Esophagus muscularis mucosa (tissue), 3 donors: ENCODE results near the gene SH3BP4.

Source experiments
- POLR2A ChIP-seq: fragments of 450-650 bp; IDR thresholded peaks from one replicate; pipeline ENCODE4 v1.6.1; 2017; ENCODE audit warnings: antibody characterized with exemption, moderate library complexity, mild to moderate bottlenecking, low read depth
- POLR2AphosphoS5 ChIP-seq, 2 donors: sonication (generic); formaldehyde crosslinking; IDR thresholded peaks; one replicate each; pipeline ENCODE4 v1.6.1; 2017; ENCODE audit warnings: antibody characterized with exemption in 2 of 2
- TF ChIP-seq, protein P1 (sequence below), 3 experiments: fragments of 200-600 bp in 2 of 3; fragments of 450-650 bp in 1 of 3; sonication (generic) in 2 of 3; IDR thresholded peaks; one replicate each; pipeline ENCODE4 v1.5.1; 2017 to 2019; ENCODE audit warnings: antibody characterized with exemption in 3 of 3, mild to moderate bottlenecking in 2 of 3, moderate library complexity in 1 of 3

DNA sequence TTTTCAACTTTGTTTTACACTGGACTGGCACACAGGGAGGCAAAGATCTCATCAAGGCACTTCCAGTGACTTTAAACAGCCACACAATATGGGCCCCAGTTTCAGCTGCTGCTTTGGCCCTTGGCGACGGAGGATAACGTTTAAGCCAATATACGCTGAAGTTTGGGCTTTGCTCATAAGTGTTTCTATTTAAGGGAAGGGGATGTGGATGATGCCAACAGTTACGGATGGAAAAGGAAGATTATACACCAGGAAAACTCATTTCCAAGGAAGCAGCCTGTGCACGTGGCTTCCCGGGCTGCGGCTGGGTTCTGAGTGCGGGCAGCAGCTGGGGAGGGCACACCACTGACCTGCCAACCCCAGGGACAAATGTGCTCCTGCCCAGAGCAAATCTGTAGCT lies 151.1 kb downstream of the SH3BP4 start:
- TF ChIP-seq, protein P1, sequence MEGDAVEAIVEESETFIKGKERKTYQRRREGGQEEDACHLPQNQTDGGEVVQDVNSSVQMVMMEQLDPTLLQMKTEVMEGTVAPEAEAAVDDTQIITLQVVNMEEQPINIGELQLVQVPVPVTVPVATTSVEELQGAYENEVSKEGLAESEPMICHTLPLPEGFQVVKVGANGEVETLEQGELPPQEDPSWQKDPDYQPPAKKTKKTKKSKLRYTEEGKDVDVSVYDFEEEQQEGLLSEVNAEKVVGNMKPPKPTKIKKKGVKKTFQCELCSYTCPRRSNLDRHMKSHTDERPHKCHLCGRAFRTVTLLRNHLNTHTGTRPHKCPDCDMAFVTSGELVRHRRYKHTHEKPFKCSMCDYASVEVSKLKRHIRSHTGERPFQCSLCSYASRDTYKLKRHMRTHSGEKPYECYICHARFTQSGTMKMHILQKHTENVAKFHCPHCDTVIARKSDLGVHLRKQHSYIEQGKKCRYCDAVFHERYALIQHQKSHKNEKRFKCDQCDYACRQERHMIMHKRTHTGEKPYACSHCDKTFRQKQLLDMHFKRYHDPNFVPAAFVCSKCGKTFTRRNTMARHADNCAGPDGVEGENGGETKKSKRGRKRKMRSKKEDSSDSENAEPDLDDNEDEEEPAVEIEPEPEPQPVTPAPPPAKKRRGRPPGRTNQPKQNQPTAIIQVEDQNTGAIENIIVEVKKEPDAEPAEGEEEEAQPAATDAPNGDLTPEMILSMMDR (IDR thresholded peaks at IDR 0.05): no peak
- TF ChIP-seq POLR2AphosphoS5 (IDR thresholded peaks at IDR 0.05) (no peak), POLR2A (no peak)
